T-cell (primary cell): ENCODE data around the gene PLA2G12A. TPM values are rescaled to one million over a fixed set of nuclear protein-coding genes. Genes with fewer than 3 reads are reported as not detected.

ENCODE experiments used
- ATAC-seq, 4 experiments: fragments of 200-7000 bp in 3 of 4; fragments of 150-1000 bp in 1 of 4; cut with Tn5 transposase; replicated peaks in 1 of 4; 1 replicate in 3 of 4; 2 replicates in 1 of 4; pipeline ENCODE4 v1.10.0; 2021; ENCODE audit warnings: moderate library complexity in 3 of 4, mild to moderate bottlenecking in 2 of 4, moderate number of reproducible peaks in 1 of 4
- CTCF ChIA-PET, 2 donors: fragments of 300-600 bp; sonication (Branson Sonifier 250); formaldehyde crosslinking; loops; one replicate each; lab custom pipeline; 2022; ENCODE audit warnings: antibody characterized with exemption in 2 of 2; lab: Charles Lee
- POLR2A ChIA-PET, 2 donors: fragments of 300-600 bp; sonication (Branson Sonifier 250); formaldehyde crosslinking; loops; one replicate each; lab custom pipeline; 2022; ENCODE audit warnings: antibody characterized with exemption in 2 of 2; lab: Charles Lee
- DNase-seq, 35 experiments: peaks; one replicate each; pipeline versions ENCODE4 v3.0.0 to v3.0.0-alpha.2; 2013 to 2023
- H3K27ac ChIP-seq: one replicate; pipeline ENCODE4 v1.5.1; 2013; ENCODE audit warnings: low read length
- H3K27me3 ChIP-seq, 2 experiments: replicated peaks in 1 of 2; 1 replicate in 1 of 2; 2 replicates in 1 of 2; pipeline versions ENCODE4 v1.6.1 to v1.7.0; 2013; ENCODE audit warnings: low read length in 1 of 2, mixed read lengths in 1 of 2; ENCODE audit not compliant: control insufficient read depth in 2 of 2, insufficient read depth in 2 of 2; ENCODE audit errors: extremely low read depth in 1 of 2
- H3K36me3 ChIP-seq, 2 donors: 1 replicate in 1 of 2; 2 replicates in 1 of 2; pipeline versions ENCODE4 v1.6.1 to v1.7.0; 2013; ENCODE audit warnings: low read length in 1 of 2; ENCODE audit not compliant: control insufficient read depth in 2 of 2, insufficient read depth in 1 of 2; ENCODE audit errors: extremely low read depth in 1 of 2
- H3K4me1 ChIP-seq, 2 experiments: 1 replicate in 1 of 2; 2 replicates in 1 of 2; pipeline versions ENCODE4 v1.6.1 to v1.7.0; 2013; ENCODE audit warnings: low read length in 2 of 2, mixed read lengths in 1 of 2; ENCODE audit not compliant: insufficient read depth in 2 of 2, control insufficient read depth in 1 of 2; ENCODE audit errors: extremely low read depth in 1 of 2
- H3K4me3 ChIP-seq, 2 donors: 1 replicate in 1 of 2; 2 replicates in 1 of 2; pipeline versions ENCODE4 v1.5.1 to v1.7.0; 2013; ENCODE audit warnings: mild to moderate bottlenecking in 2 of 2, low read length in 1 of 2, moderate library complexity in 1 of 2; ENCODE audit not compliant: control insufficient read depth in 1 of 2; ENCODE audit errors: extremely low read depth in 1 of 2
- H3K9me3 ChIP-seq: 2 replicates; pipeline ENCODE4 v1.7.0; 2013
- H3K27ac Mint-ChIP-seq, 2 donors: one replicate each; pipeline ENCODE4 v1.8.0; 2020 to 2021; ENCODE audit warnings: mild to moderate bottlenecking in 2 of 2, mixed read lengths in 2 of 2
- H3K27me3 Mint-ChIP-seq, 2 donors: one replicate each; pipeline ENCODE4 v1.8.0; 2021 to 2022; ENCODE audit warnings: mixed read lengths in 2 of 2
- H3K36me3 Mint-ChIP-seq: one replicate; pipeline ENCODE4 v1.8.0; 2021; ENCODE audit warnings: mixed read lengths
- H3K4me1 Mint-ChIP-seq, 3 donors: one replicate each; pipeline ENCODE4 v1.8.0; 2020 to 2022; ENCODE audit warnings: mixed read lengths in 3 of 3, mild to moderate bottlenecking in 1 of 3
- H3K4me3 Mint-ChIP-seq, 3 donors: one replicate each; pipeline ENCODE4 v1.8.0; 2020 to 2022; ENCODE audit warnings: mild to moderate bottlenecking in 3 of 3, mixed read lengths in 3 of 3, moderate library complexity in 3 of 3
- H3K9me3 Mint-ChIP-seq, 3 donors: one replicate each; pipeline ENCODE4 v1.8.0; 2020 to 2022; ENCODE audit warnings: mixed read lengths in 3 of 3
- WGBS: methylation state at CpG from one replicate; pipeline ENCODE4 v1.1.5; 2013; ENCODE audit warnings: missing lambda C conversion rate; ENCODE audit not compliant: insufficient coverage; 5-methylcytosine and 5-hydroxymethylcytosine counted together
- total RNA-seq, 35 experiments: library from RNA in 6 of 35; stranded (reverse) in 6 of 35; fragments of 120-200 nt in 1 of 35; gene quantifications; one replicate each; pipeline versions ENCODE4 v1.2.1 to v1.2.4 and lab custom pipeline; 2013 to 2026

Gene PLA2G12A
- total RNA-seq, 5 donors from 2014 or later (not counting 1 experiment from before 2014, with no cell fraction given), result 11.4 to 20.6 (median 18.1) TPM

DNA sequence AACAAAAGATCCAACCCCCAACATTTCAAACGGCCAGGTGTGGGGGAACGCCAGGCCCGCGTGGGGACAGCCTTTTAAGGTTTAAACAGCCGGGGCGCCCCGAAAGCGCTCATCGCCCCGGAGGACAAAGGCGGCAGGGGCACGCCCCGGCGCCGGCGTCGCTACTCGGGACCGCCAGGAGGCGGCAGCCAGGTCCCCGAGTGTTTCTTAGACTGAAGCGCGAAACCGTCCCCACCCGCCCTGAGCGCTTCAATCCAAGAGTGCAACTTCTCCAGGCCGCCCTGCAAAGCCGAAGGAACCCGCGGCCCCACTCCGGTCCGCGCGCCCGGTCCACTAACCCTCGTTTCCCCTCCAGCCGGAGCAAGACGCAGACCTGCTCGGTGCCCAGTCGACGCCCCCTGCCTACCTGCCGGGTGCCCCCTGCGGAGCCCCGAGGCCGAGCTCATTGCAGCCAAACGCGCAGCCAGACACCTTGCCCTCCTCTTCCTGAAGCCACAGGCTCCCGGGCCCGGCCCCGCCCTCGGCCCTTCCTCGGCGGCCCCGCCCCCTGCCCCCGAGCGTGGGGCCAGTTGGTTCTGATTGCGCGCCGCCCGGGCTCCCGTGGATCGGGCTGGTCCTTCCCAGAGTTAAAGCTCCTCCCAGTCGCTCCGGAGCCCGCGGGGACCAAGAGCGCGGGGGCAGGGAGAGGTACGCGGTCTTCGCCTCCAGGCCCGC is 26.8 kb downstream of the PLA2G12A start, which contains the start of gene CASP6:
CASP6 (minus strand) TSS at position 496 of the 714 bp plus-strand sequence; CDS start at position 446, 50 bp downstream.
- H3K36me3 ChIP-seq, result no peaks in the 10 kb centered on the region
- peak within 1 kb of the TSS; percentile 82 to 85 for H3K4me3 ChIP-seq
- H3K4me3 Mint-ChIP-seq, result peak within 1 kb of the TSS; percentile 87 to 98 (median 91)
- H3K9me3 Mint-ChIP-seq, result no peaks in the 10 kb centered on the region
- peaks cover 6 to 27% of the 10 kb centered on the region in 2 experiments for H3K4me1 ChIP-seq
- DNase-seq (peak; percentile 55 to 85 (median 72)), ATAC-seq (peak; percentile 86 to 91 (median 88))
- peaks cover 2% of the 10 kb centered on the region for H3K36me3 Mint-ChIP-seq
- WGBS, result under 1% methylated on average over 72 of the region's 72 CpGs
- peaks cover 45 to 50% (median 45%) of the 10 kb centered on the region in 3 donors for H3K4me1 Mint-ChIP-seq
- peak within 1 kb of the TSS; percentile 66 for H3K27ac ChIP-seq
- peak within 1 kb of the TSS; percentile 91 to 92 for H3K27ac Mint-ChIP-seq
- no peaks in the 10 kb centered on the region for H3K9me3 ChIP-seq
- H3K27me3 ChIP-seq, result no peaks in the 10 kb centered on the region
- H3K27me3 Mint-ChIP-seq, result no peaks in the 10 kb centered on the region
- ChIA-PET POLR2A (interaction anchor here in 1 of 2 donors (0.6 kb wide), 1 partner anchor 26 kb away, joined by 15 read pairs; no protein-coding TSS in a partner anchor), CTCF (interaction anchor here (0.5 to 1.9 kb wide), 8 partner anchors 8 to 278 kb away, joined by 3 to 10 read pairs (median 3); partner anchors contain the start of genes MCUB (in 1 of the 2) and PLA2G12A (in 1 of the 2))

DNA sequence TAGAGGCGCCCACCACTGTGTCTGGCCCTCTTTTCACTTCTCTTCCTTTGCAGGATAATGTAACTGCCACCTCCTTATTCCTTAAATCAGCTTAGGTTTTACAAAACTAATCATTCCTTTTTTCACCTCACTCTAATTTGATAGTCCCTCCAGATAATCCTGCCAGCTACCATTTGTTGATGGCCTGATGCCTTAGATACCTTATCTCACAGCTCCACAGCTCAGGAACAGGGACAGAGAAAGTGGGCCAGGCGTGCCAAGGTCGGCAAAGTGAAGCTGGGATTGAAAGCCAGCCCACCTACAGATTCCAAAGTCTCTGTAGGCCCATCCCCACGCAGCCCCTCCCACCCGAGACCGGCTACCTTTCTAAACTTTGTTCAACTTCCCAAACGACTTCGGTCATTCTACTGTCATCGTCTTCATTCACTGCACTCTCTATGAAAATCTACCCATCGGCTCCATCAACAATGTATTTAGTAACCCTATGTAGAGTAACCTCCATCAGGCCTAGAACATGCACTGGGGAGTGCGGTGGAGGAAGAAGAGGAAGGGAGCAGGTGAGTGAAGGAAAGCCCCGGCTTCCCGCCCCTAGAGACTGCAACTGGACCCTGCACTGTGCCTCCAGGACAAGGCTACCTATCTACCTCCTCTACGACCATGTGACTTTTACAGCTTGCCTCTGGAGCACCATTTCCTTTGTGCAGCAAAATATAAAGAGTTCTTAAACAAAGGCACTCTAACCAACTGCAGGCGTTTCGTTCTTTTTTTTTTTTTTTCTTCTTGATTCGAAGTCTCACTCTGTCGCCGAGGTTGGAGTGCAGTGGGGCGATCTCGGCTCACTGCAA is 28.1 kb downstream of the PLA2G12A start:
- Mint-ChIP-seq H3K27me3 (no peaks in the 10 kb centered on the region), H3K9me3 (no peaks in the 10 kb centered on the region), H3K4me3 (peak overlapping the region; percentile 87 to 98 (median 91)), H3K36me3 (peaks cover 8% of the 10 kb centered on the region), H3K4me1 (peaks cover 51 to 57% (median 54%) of the 10 kb centered on the region in 3 donors), H3K27ac (peak overlapping the region; percentile 91 to 92)
- H3K4me1 ChIP-seq, result peaks cover 6 to 27% of the 10 kb centered on the region in 2 experiments
- ChIA-PET POLR2A (interaction anchor here in 1 of 2 donors (0.6 to 1.1 kb wide), 3 partner anchors 9 to 53 kb away, joined by 3 read pairs; no protein-coding TSS in a partner anchor), CTCF (interaction anchor here (0.5 to 1.9 kb wide), 9 partner anchors 8 to 125 kb away, joined by 3 to 10 read pairs (median 4); partner anchors contain the start of genes GAR1 (in 1 of the 2) and PLA2G12A (in 1 of the 2))
- DNase-seq (peak in 3 of 35 experiments; percentile 5 to 33 (median 7)), ATAC-seq (peak in 1 of 4 experiments; percentile 2)
- 90% methylated on average over 3 of the region's 21 CpGs for WGBS
- no peaks in the 10 kb centered on the region for H3K27me3 ChIP-seq
- peak overlapping the region; percentile 82 to 85 for H3K4me3 ChIP-seq
- peaks cover 0 to 9% of the 10 kb centered on the region in 2 donors for H3K36me3 ChIP-seq
- H3K9me3 ChIP-seq, result no peaks in the 10 kb centered on the region
- H3K27ac ChIP-seq, result peak overlapping the region; percentile 66

DNA sequence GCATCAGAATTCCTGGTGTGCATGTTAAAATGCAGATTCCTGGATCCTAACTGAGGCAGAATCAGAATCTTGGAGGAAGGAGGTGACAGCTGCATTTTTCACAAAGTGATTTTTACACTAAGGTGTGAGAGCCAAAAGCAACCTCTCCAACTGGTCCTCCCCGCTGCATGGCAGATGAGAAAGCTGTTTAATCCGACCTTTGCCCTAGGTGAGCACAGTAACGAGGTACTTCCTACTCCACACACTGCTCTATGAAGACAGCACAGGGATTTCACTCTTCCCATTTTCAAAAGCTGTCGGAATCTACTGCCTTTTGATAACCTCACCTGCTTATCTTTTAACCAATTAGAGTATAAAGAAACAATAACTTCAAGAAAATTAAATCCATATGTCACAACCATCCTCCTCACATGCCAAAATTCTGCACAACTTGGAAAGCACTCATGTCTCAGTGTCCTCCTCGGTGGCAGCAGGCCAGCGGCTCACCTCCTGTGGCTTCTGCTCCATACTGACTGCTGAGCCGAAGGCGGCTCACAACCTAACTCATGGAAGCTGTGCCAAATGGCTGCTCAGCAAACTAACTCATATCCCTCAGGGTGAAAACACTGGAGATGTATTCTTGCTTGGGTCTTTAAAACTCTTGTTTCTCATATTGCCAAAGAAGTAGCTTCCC is 30.2 kb downstream of the PLA2G12A start:
- no peak overlapping the region for H3K27ac ChIP-seq
- no peak for ATAC-seq

DNA sequence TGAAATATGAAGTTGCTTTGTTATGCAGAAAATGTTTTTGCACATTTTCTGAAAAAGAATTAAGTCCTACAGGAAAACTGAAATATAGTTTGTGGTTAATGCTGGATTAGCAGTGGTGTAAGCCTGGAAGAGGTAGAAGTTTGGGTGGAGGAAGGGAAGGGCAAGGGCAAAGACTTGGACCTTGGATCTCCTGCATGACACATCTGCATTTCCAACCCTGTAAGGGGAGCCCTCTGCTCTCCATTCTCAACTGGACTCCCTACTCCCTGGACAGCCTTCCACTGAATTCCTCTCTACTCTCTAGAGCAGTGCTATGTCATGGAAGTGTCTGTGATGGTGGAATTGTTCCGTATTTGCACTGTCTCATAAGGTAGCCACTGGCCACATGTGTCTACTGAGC is 31.2 kb downstream of the PLA2G12A start:
- Histone ChIP-seq H3K4me3 (no peak overlapping the region), H3K4me1 (peaks cover 6 to 24% of the 10 kb centered on the region in 2 experiments), H3K36me3 (peaks cover 0 to 10% of the 10 kb centered on the region in 2 donors), H3K27me3 (no peaks in the 10 kb centered on the region), H3K9me3 (no peaks in the 10 kb centered on the region), H3K27ac (no peak overlapping the region)
- H3K9me3 Mint-ChIP-seq, result no peaks in the 10 kb centered on the region
- no peak overlapping the region for H3K4me3 Mint-ChIP-seq
- DNase-seq (no peak), ATAC-seq (no peak)
- ChIA-PET POLR2A (interaction anchor here in 1 of 2 donors (0.5 kb wide), 1 partner anchor 50 kb away, joined by 6 read pairs; no protein-coding TSS in a partner anchor), CTCF (no interaction called here)
- no CpG with 5 or more reads among the region's 1 CpG for WGBS
- H3K27me3 Mint-ChIP-seq, result no peaks in the 10 kb centered on the region
- peaks cover 50 to 55% (median 54%) of the 10 kb centered on the region in 3 donors for H3K4me1 Mint-ChIP-seq
- H3K36me3 Mint-ChIP-seq, result peaks cover 22% of the 10 kb centered on the region
- peak overlapping the region; percentile 51 to 73 for H3K27ac Mint-ChIP-seq

More for the DNA sequence above, 30.2 kb downstream of the PLA2G12A start:
- Mint-ChIP-seq H3K4me3 (no peak overlapping the region), H3K4me1 (peaks cover 53 to 60% (median 59%) of the 10 kb centered on the region in 3 donors), H3K27ac (peak overlapping the region; percentile 55 to 73), H3K36me3 (peaks cover 13% of the 10 kb centered on the region), H3K27me3 (no peaks in the 10 kb centered on the region), H3K9me3 (no peaks in the 10 kb centered on the region)
- no peak for DNase-seq
- no peaks in the 10 kb centered on the region for H3K27me3 ChIP-seq
- H3K4me3 ChIP-seq, result no peak overlapping the region
- peaks cover 0 to 9% of the 10 kb centered on the region in 2 donors for H3K36me3 ChIP-seq
- H3K9me3 ChIP-seq, result no peaks in the 10 kb centered on the region
- peaks cover 6 to 27% of the 10 kb centered on the region in 2 experiments for H3K4me1 ChIP-seq
- 90% methylated on average over 6 of the region's 8 CpGs for WGBS
- ChIA-PET POLR2A (interaction anchor here in 1 of 2 donors (0.6 kb wide), 1 partner anchor 51 kb away, joined by 7 read pairs; no protein-coding TSS in a partner anchor), CTCF (interaction anchor here in 1 of 2 donors (1.3 kb wide), 1 partner anchor 267 kb away, joined by 5 read pairs; no protein-coding TSS in a partner anchor)

DNA sequence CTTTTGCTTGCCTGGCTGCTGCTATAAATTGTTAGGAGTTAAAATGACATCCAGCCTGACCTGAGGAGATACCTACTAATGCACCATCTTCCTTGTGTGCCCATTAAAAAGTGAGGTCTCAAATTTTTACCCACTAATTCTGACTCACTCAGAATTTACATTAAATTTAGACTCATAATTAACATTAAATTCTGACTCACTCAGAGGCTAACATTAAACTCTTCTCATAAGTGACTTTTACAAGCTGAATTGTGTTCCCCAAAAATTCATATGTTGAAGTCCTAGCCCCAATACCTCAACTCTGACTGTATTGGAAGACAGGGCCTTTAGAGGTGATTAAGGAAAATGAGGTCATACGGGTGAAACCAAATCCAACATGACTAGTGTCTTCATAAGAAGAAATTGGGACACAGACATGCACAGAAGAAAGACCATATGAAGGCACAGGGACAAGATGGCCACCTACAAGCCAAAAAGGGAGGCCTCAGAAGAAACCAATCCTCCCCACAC is 38.4 kb downstream of the PLA2G12A start:
- DNase-seq (no peak), ATAC-seq (no peak)
- H3K27me3 ChIP-seq, result no peaks in the 10 kb centered on the region
- H3K27me3 Mint-ChIP-seq, result no peaks in the 10 kb centered on the region
- peaks cover 50% of the 10 kb centered on the region for H3K36me3 Mint-ChIP-seq
- peak overlapping the region; percentile 8 to 60 (median 21) for H3K4me3 Mint-ChIP-seq
- peaks cover 38 to 45% (median 43%) of the 10 kb centered on the region in 3 donors for H3K4me1 Mint-ChIP-seq
- 88% methylated on average over 1 of the region's 1 CpG for WGBS
- peaks cover 5 to 32% of the 10 kb centered on the region in 2 donors for H3K36me3 ChIP-seq
- CTCF ChIA-PET, result interaction anchor here in 1 of 2 donors (0.8 to 1.4 kb wide), 3 partner anchors 14 to 135 kb away, joined by 3 to 5 read pairs (median 3); no protein-coding TSS in a partner anchor
- H3K9me3 ChIP-seq, result no peaks in the 10 kb centered on the region
- no peak overlapping the region for H3K4me3 ChIP-seq
- H3K27ac ChIP-seq, result peak overlapping the region; percentile 48
- H3K9me3 Mint-ChIP-seq, result no peaks in the 10 kb centered on the region
- peak overlapping the region; percentile 92 for H3K27ac Mint-ChIP-seq
- H3K4me1 ChIP-seq, result peaks cover 14 to 15% of the 10 kb centered on the region in 2 experiments
- POLR2A ChIA-PET, result interaction anchor here in 1 of 2 donors (0.9 kb wide), 1 partner anchor 120 kb away, joined by 3 read pairs; no protein-coding TSS in a partner anchor
